Ovary (tissue), 9 donors: ENCODE results near the gene WIPF3. TPM values are rescaled to one million over a fixed set of nuclear protein-coding genes. Genes with fewer than 3 reads are reported as not detected.

ENCODE experiments used
- DNase-seq, 5 donors: peaks; one replicate each; pipeline ENCODE4 v3.0.0-alpha.2; 2019 to 2020
- H3K27ac ChIP-seq, 2 donors: fragments of 200-600 bp; one replicate each; pipeline versions ENCODE4 v1.5.1 to v1.8.0; 2019 to 2022
- H3K27me3 ChIP-seq: fragments of 200-600 bp; one replicate; pipeline ENCODE4 v1.8.0; 2022
- H3K36me3 ChIP-seq: fragments of 200-600 bp; sonication (generic); one replicate; pipeline ENCODE4 v1.5.1; 2019
- H3K4me1 ChIP-seq: one replicate; pipeline ENCODE4 v1.8.1; 2013; ENCODE audit warnings: mild to moderate bottlenecking, moderate library complexity; ENCODE audit not compliant: insufficient read depth
- H3K4me3 ChIP-seq: fragments of 200-600 bp; sonication (generic); one replicate; pipeline ENCODE4 v1.5.1; 2017
- H3K9me3 ChIP-seq, 2 donors: fragments of 200-600 bp in 1 of 2; sonication (generic) in 1 of 2; one replicate each; pipeline versions ENCODE4 v1.5.1 to v1.8.1; 2013 to 2019; ENCODE audit warnings: mild to moderate bottlenecking in 1 of 2, moderate library complexity in 1 of 2
- EP300 ChIP-seq: sonication (generic); formaldehyde crosslinking; IDR thresholded peaks from one replicate; pipeline ENCODE4 v1.6.1; 2017; ENCODE audit warnings: antibody characterized with exemption
- POLR2A ChIP-seq: fragments of 450-650 bp; IDR thresholded peaks from one replicate; pipeline ENCODE4 v1.6.1; 2017; ENCODE audit warnings: antibody characterized with exemption, mild to moderate bottlenecking, moderate library complexity
- WGBS, 3 donors: extraction: QIAGEN DNeasy Blood & Tissue Kit in 1 of 3; methylation state at CpG; one replicate each; pipeline versions ENCODE4 v1.1.5 to v1.1.7; 2013 to 2017; 5-methylcytosine and 5-hydroxymethylcytosine counted together
- intact Hi-C, 4 donors: fragments of 100-400 bp; cut with DNase I; formaldehyde crosslinking; loops; one replicate each; pipeline versions ENCODE4 v1.11.0 to v1.15.1; 2022 to 2023
- polyA plus RNA-seq, 2 donors: library from polyadenylated mRNA; stranded (reverse); fragments of 200-250 nt in 1 of 2; fragments of 350-450 nt in 1 of 2; fragmentation: Illumina TruSeq in 1 of 2; extraction: RNeasy Lipid Tissue Mini Kit (QIAGEN cat#74804) in 1 of 2; gene quantifications; one replicate each; pipeline ENCODE4 v1.2.3, GENCODE V29; 2013 to 2014
- total RNA-seq, 7 donors: library from RNA; depleted of rRNA in 2 of 7; stranded (reverse); fragments of >200 nt in 2 of 7; fragmentation: NEBNext Ultra II Directional in 3 of 7; extraction: Animal tissue kit (Norgen Biotek cat#: 25700) in 3 of 7; gene quantifications; one replicate each; pipeline versions ENCODE4 v1.1.0 to v1.2.4, GENCODE V29; 2016 to 2023
- TF ChIP-seq, protein P1 (sequence below), 3 donors: fragments of 450-650 bp in 2 of 3; fragments of 200-600 bp in 1 of 3; IDR thresholded peaks; one replicate each; pipeline versions ENCODE4 v1.5.1 to v1.8.0; 2016 to 2022; ENCODE audit warnings: antibody characterized with exemption in 3 of 3, mild to moderate bottlenecking in 1 of 3
- donor health status: DM: no; HTN: no; CAD: no; lungs with moderate emphysema.
- donor health status: DM: no; HTN: no; CAD: no.
- donor health status: Bipolar disorder and iron deficiency.
- donor health status: DM: yes; HTN: yes; CAD: no.
- donor health status: DM: no; HTN: no; CAD: no.
- donor health status: DM: yes; HTN: yes; CAD: no.

The WIPF3 gene
- total and polyA plus RNA-seq, 9 donors = 15.3 to 122 (median 53.3) TPM

DNA sequence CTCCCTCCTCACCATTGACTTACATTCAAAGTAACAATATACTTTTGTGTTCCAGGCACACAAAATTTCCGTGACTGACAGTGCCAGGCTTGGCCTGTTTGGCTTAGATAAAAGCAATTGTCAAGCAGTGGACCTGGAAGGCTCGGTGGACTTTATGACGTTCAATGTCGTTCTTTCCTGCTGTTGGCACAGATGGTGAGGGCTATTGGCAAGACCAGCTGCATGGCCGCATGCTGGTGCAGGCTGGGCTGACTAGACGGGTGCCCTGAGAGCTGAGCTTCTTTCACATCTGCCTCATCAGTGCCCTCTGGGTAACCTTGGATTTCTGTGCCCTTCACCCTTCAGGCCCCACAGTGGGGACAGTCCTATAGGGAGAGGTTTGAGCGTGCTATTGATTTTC, 45.2 kb downstream of the WIPF3 start:
- no peaks in the 10 kb centered on the region for H3K27me3 ChIP-seq
- no peak overlapping the region for H3K27ac ChIP-seq
- H3K4me1 ChIP-seq = peaks cover 20% of the 10 kb centered on the region
- H3K4me3 ChIP-seq = no peak overlapping the region
- no peaks in the 10 kb centered on the region for H3K9me3 ChIP-seq
- WGBS, 3 donors = 93 to 97% (median 96%) methylated on average over 7 of the region's 7 CpGs
- DNase-seq = no peak
- intact Hi-C loops = no loop called here
- no peak for TF ChIP-seq EP300
- TF ChIP-seq, protein P1, sequence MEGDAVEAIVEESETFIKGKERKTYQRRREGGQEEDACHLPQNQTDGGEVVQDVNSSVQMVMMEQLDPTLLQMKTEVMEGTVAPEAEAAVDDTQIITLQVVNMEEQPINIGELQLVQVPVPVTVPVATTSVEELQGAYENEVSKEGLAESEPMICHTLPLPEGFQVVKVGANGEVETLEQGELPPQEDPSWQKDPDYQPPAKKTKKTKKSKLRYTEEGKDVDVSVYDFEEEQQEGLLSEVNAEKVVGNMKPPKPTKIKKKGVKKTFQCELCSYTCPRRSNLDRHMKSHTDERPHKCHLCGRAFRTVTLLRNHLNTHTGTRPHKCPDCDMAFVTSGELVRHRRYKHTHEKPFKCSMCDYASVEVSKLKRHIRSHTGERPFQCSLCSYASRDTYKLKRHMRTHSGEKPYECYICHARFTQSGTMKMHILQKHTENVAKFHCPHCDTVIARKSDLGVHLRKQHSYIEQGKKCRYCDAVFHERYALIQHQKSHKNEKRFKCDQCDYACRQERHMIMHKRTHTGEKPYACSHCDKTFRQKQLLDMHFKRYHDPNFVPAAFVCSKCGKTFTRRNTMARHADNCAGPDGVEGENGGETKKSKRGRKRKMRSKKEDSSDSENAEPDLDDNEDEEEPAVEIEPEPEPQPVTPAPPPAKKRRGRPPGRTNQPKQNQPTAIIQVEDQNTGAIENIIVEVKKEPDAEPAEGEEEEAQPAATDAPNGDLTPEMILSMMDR (IDR thresholded peaks at IDR 0.05) = no peak
- no peak for TF ChIP-seq POLR2A
- H3K36me3 ChIP-seq = no peaks in the 10 kb centered on the region

DNA sequence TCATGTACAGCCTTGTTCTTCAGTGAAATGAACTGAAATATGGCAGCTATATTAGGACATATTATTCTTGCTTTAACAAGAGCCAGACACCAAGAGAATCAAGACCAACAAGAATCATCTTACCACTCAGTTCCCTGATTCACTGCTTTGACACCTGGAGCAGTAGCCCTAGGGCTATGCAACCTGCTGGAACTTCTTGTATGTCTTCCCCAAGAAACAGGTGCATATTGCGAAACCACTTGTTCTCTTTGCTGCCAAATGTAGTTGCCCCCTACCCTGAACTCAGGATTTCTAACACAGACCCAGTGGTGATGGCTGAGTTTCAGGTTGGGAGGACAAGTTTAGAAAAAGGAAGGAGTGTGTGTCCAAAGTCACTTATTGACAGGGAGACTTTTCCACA, 46.1 kb downstream of the WIPF3 start:
- DNase-seq = no peak
- H3K9me3 ChIP-seq = no peaks in the 10 kb centered on the region
- TF ChIP-seq EP300 = no peak
- TF ChIP-seq POLR2A = no peak
- TF ChIP-seq, protein P1 (IDR thresholded peaks at IDR 0.05) = no peak
- no peaks in the 10 kb centered on the region for H3K36me3 ChIP-seq
- WGBS, 3 donors = 96 to 98% (median 96%) methylated on average over 1 of the region's 1 CpG
- no peak overlapping the region for H3K4me3 ChIP-seq
- peaks cover 14% of the 10 kb centered on the region for H3K4me1 ChIP-seq
- no peaks in the 10 kb centered on the region for H3K27me3 ChIP-seq
- no peak overlapping the region for H3K27ac ChIP-seq
- intact Hi-C loops = no loop called here

DNA sequence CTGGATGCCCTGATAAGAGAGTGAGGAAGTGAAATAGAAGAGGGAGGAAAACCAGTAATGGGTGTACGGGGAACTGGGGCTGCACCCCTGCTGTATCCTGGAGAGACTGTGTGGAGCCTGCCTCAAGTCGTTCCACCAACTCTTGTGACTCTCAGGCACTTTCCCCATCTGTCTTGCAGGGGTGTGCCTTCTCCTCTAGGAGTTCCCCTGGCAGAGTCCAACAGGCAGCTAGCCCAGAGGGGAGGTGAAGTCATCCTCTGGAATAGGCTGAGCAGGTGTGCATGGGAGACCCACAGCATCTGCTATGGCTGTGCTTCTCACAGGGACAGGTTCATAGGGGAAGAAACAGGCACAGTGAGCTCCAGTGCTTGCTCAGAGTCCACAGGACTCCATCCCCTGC, 46.8 kb downstream of the WIPF3 start:
- DNase-seq = no peak
- intact Hi-C loops = no loop called here
- 79 to 86% (median 85%) methylated on average over 2 of the region's 2 CpGs for WGBS, 3 donors

DNA sequence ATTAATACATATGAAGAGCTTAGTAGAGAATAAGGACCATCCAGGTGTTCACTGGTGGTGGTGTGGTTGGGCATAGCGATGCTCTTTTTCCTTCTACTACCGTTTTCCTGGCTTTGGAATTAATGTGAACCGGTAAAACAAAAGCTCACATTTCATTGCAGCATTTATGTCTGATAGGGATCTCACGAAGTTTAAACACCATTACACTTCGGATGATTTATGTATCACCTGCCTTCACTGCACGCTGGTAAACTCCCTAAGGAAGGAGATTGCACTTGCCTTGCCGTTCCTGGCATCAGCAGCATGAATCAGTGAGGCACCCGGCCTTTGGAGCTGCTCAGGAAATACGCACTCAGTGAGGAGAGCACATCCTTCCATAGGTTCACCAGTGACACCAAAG, 47.5 kb downstream of the WIPF3 start:
- WGBS, 3 donors = 83 to 88% (median 88%) methylated on average over 9 of the region's 9 CpGs
- TF ChIP-seq EP300 (no peak), POLR2A (no peak)
- TF ChIP-seq, protein P1 (IDR thresholded peaks at IDR 0.05) = no peak
- Histone ChIP-seq H3K9me3 (no peaks in the 10 kb centered on the region), H3K27ac (no peak overlapping the region), H3K4me1 (peaks cover 17% of the 10 kb centered on the region), H3K4me3 (no peak overlapping the region), H3K27me3 (no peaks in the 10 kb centered on the region), H3K36me3 (no peaks in the 10 kb centered on the region)
- no peak for DNase-seq
- intact Hi-C loops = no loop called here

More for the DNA sequence above, 46.8 kb downstream of the WIPF3 start:
- Histone ChIP-seq H3K4me3 (no peak overlapping the region), H3K9me3 (no peaks in the 10 kb centered on the region), H3K4me1 (peaks cover 15% of the 10 kb centered on the region), H3K27me3 (no peaks in the 10 kb centered on the region), H3K36me3 (no peaks in the 10 kb centered on the region), H3K27ac (no peak overlapping the region)
- TF ChIP-seq POLR2A (no peak), EP300 (no peak)
- TF ChIP-seq, protein P1 (IDR thresholded peaks at IDR 0.05) = no peak
